A549 treated with Mapracorat at 1 μM for 4 hours (cell line): Measurements from ENCODE around the gene CALHM1. TPM values are rescaled to one million over a fixed set of nuclear protein-coding genes. Genes with fewer than 3 reads are reported as not detected.

Source experiments
- total RNA-seq: library from RNA; stranded (reverse); fragments of 200-300 nt; extraction: Qiagen RNA extraction; gene quantifications from 5 replicates; pipeline ENCODE4 v1.2.3, GENCODE V29; 2022

CALHM1 gene
- 0.04 TPM in 1 of 5 replicates, not detected in the others for total RNA-seq

DNA sequence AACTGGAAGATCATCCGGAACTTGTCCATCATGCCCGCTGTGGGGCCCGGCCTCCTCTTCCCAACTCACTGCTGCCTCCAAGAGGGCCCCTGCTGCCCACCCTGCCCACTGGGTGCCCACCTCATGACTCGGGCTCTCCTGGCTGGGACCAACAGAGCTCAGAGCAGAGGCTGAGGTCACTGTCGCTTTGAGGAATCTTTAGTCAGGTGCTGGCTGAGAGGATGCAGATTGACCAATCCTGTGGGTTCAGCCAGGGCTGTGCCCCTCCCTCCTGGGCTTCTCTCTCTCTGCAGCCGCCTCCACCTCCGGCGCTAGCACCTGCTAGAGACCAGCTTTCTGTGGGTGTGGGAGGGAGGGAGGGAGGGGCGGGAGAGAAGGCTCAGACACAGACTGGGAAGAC is at the start of gene CALHM1:
Gene CALHM1 (minus strand): TSS at position 181 of the 400 bp plus-strand sequence. CDS start 149 bp downstream, at position 32.

GRCh38 chr10:103493362-103493915 is 34.7 kb upstream of the CALHM1 start, which contains the start of gene NEURL1:
Gene NEURL1, plus strand, starts transcription at chr10:103493705. Its CDS starts 683 bp downstream, at chr10:103494388.

GRCh38 chr10:103479135-103479534 is 20.4 kb upstream of the CALHM1 start, which contains the start of gene CALHM3:
Gene CALHM3, minus strand, starts transcription at chr10:103479240. Its CDS starts 208 bp downstream, at chr10:103479032.

GRCh38 chr10:103451831-103452505 is 6.7 kb downstream of the CALHM1 start, which contains the start of gene CALHM2:
Gene CALHM2, minus strand, starts transcription at chr10:103452370. Its CDS starts 2,429 bp downstream, at chr10:103449941.

Other genes with a start within 250 kb of the CALHM1 start
- gene RPEL1, start 213.0 kb downstream of the CALHM1 start, total RNA-seq, result 0.07 TPM in 1 of 5 replicates, not detected in the others
- gene INA, start 181.8 kb downstream of the CALHM1 start, total RNA-seq, result 18.3 to 27.6 TPM (median 21.0 TPM) in 5 replicates
- 11.2 to 11.9 TPM (median 11.5 TPM) in 5 replicates for gene PCGF6, start 107.8 kb downstream of the CALHM1 start, total RNA-seq
- 2.7 to 3.4 TPM (median 3.1 TPM) in 5 replicates for gene TAF5, start 90.9 kb downstream of the CALHM1 start, total RNA-seq
- 477 to 606 TPM (median 519 TPM) in 5 replicates for gene ATP5MK, start 62.4 kb downstream of the CALHM1 start, total RNA-seq
- gene PDCD11, start 62.3 kb downstream of the CALHM1 start, total RNA-seq, result 30.4 to 42.4 TPM (median 39.2 TPM) in 5 replicates
- 3.1 to 6.6 TPM (median 4.9 TPM) in 5 replicates for gene CALHM2, start 6.5 kb downstream of the CALHM1 start, total RNA-seq
- 0.17 to 0.53 TPM (median 0.30 TPM) in 5 replicates for gene CALHM3, start 20.3 kb upstream of the CALHM1 start, total RNA-seq
- gene NEURL1, start 34.8 kb upstream of the CALHM1 start, total RNA-seq, result 0.52 to 0.87 TPM (median 0.62 TPM) in 5 replicates